ENCODE data around the gene NRXN3. TPM values are rescaled to one million over a fixed set of nuclear protein-coding genes. Genes with fewer than 3 reads are reported as not detected.

The NRXN3 gene
- total RNA-seq, 1 donor from 2014 or later = 11.4 TPM

DNA sequence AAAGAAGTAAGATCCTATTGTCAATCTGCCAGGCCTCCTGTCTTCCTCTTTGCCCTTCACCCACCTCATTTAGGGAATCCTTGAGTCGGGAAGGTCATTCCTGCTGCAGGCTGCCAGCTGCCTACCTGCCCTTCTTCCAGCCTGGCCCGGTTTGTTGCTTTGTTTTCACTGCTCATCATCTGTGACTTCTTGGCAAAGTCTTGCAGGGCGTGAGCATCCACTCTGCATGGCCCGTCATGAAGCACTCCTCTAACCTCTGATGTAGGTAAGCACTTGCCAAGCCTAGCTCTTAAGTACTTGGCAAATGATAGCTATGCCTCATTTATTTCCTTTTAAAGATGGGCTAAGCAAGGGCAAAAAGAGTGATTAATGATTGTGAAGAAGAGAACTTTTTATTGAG lies 192.8 kb downstream of the NRXN3 start:
- TF ChIP-seq, protein P1, sequence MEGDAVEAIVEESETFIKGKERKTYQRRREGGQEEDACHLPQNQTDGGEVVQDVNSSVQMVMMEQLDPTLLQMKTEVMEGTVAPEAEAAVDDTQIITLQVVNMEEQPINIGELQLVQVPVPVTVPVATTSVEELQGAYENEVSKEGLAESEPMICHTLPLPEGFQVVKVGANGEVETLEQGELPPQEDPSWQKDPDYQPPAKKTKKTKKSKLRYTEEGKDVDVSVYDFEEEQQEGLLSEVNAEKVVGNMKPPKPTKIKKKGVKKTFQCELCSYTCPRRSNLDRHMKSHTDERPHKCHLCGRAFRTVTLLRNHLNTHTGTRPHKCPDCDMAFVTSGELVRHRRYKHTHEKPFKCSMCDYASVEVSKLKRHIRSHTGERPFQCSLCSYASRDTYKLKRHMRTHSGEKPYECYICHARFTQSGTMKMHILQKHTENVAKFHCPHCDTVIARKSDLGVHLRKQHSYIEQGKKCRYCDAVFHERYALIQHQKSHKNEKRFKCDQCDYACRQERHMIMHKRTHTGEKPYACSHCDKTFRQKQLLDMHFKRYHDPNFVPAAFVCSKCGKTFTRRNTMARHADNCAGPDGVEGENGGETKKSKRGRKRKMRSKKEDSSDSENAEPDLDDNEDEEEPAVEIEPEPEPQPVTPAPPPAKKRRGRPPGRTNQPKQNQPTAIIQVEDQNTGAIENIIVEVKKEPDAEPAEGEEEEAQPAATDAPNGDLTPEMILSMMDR (IDR thresholded peaks at IDR 0.05; ENCODE audit: unreplicated experiment) = no peak
- Mint-ChIP-seq H3K4me1 (no peaks in the 10 kb centered on the region), H3K36me3 (no peaks in the 10 kb centered on the region), H3K27ac (no peak overlapping the region), H3K4me3 (no peak overlapping the region), H3K27me3 (ENCODE audit: low read depth) (peaks cover 2% of the 10 kb centered on the region), H3K9me3 (peaks cover 4% of the 10 kb centered on the region)
- DNase-seq (ENCODE audit: low spot score in 2 of 2, unreplicated experiment in 2 of 2) = no peak

DNA sequence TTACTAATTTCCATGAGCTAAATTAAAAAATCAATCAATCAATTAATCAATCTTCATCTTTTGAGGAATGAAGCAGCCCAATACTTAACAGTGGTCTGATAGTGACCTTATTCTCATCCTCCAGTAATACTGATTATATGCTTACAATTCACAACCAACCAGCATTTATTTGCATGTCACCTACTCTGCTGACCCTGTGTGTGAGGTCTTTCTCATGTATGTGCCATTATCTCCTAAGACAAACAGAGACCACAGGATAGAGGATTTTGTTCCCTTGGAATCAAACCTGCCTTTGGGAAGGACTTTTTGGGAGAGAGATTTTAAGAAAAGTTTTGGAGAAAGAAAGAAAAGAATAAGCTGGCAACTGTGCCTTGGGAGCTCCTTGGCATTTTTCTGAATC lies 197.2 kb downstream of the NRXN3 start:
- Mint-ChIP-seq H3K4me3 (no peak overlapping the region), H3K36me3 (no peaks in the 10 kb centered on the region)

GRCh38 chr14:78383060-78383459 lies 212.9 kb downstream of the NRXN3 start:
- H3K27ac Mint-ChIP-seq = no peak overlapping the region
- H3K9me3 Mint-ChIP-seq = no peaks in the 10 kb centered on the region
- no peaks in the 10 kb centered on the region for H3K36me3 Mint-ChIP-seq
- DNase-seq (ENCODE audit: low spot score in 2 of 2, unreplicated experiment in 2 of 2) = no peak
- H3K4me1 Mint-ChIP-seq = no peaks in the 10 kb centered on the region
- no peak overlapping the region for H3K4me3 Mint-ChIP-seq
- TF ChIP-seq, protein P1 (IDR thresholded peaks at IDR 0.05; ENCODE audit: unreplicated experiment) = no peak
- H3K27me3 Mint-ChIP-seq (ENCODE audit: low read depth) = peaks cover 6% of the 10 kb centered on the region

More for the DNA sequence above, 197.2 kb downstream of the NRXN3 start:
- TF ChIP-seq, protein P1 (IDR thresholded peaks at IDR 0.05; ENCODE audit: unreplicated experiment) = no peak
- DNase-seq (ENCODE audit: low spot score in 2 of 2, unreplicated experiment in 2 of 2) = no peak
- Mint-ChIP-seq H3K4me1 (no peaks in the 10 kb centered on the region), H3K27ac (no peak overlapping the region), H3K9me3 (peaks cover 4% of the 10 kb centered on the region), H3K27me3 (ENCODE audit: low read depth) (peaks cover 15% of the 10 kb centered on the region)

DNA sequence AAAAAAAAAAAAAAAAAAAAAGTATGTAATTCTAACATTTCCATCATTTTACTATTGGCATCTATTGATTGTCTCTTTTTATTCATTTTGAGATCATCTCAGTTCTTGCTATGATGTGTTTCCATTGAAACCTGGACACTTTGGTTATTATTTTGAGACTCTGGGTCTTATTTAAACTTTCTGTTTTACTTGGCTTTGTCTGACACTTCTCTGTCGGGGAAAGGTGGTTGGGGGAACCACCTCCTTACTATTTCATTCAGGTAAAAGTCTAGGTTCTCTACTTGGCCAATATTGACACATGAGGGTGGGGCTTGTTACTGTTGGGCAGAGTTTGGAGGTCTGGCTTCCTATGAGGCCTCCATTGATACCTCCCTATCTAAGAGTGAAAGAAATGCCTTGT lies 228.0 kb downstream of the NRXN3 start:
- Mint-ChIP-seq H3K27me3 (ENCODE audit: low read depth) (peaks cover 12% of the 10 kb centered on the region), H3K9me3 (no peaks in the 10 kb centered on the region), H3K27ac (no peak overlapping the region), H3K4me1 (no peaks in the 10 kb centered on the region), H3K4me3 (no peak overlapping the region), H3K36me3 (no peaks in the 10 kb centered on the region)
- TF ChIP-seq, protein P1 (IDR thresholded peaks at IDR 0.05; ENCODE audit: unreplicated experiment) = no peak
- no peak for DNase-seq (ENCODE audit: low spot score in 2 of 2, unreplicated experiment in 2 of 2)

DNA sequence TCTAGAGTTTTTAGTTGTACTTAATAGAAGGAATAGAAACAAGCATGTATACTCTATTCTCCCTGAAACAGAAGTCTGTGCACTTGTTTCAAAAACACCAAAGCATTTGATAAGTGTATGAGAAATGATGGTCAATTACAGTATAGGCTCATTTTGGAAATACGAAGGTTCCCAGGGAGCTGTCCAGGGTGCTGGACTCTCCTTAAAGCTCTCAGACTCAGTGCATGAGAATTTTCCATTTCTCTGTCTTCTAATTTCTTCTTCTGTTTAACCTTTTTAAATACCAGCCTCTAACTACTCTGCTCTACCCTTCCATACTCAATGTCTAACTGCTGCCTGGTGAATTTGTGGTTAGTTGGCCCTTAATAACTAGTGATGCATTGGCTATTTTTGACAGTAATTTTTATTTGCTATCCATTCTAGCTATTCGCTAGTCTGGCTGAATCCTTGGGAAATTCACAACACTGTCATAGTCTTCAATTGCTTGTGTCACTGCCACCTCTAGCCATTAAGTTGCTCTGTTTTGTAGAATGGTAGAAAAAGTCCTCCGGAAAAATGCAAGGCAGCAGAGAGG lies 229.2 kb downstream of the NRXN3 start:
- Mint-ChIP-seq H3K27ac (no peak overlapping the region), H3K4me3 (no peak overlapping the region), H3K36me3 (no peaks in the 10 kb centered on the region), H3K4me1 (no peaks in the 10 kb centered on the region), H3K27me3 (ENCODE audit: low read depth) (peaks cover 24% of the 10 kb centered on the region), H3K9me3 (no peaks in the 10 kb centered on the region)
- TF ChIP-seq, protein P1 (IDR thresholded peaks at IDR 0.05; ENCODE audit: unreplicated experiment) = no peak
- peak in 1 of 2 experiments; percentile 67 for DNase-seq (ENCODE audit: low spot score in 2 of 2, unreplicated experiment in 2 of 2)

DNA sequence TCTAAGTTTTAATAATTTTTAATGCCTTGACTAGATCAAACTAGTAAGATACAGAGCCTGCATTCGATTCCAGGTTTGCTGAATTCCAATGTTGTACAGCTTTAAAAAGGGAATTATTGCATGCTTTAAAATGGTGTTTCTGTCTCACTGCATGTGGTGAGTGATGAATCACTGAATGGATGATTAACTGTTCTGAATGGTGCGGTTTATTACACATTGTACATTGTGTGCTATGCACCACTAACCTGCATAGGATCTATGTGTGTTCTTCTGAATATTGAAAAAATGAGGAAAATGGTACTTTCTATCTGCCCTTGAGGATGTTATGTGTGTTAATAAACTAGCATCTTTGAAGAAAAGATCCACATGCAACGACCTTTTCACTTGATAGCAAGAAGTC lies 231.7 kb downstream of the NRXN3 start:
- H3K36me3 Mint-ChIP-seq = no peaks in the 10 kb centered on the region
- TF ChIP-seq, protein P1 (IDR thresholded peaks at IDR 0.05; ENCODE audit: unreplicated experiment) = no peak
- H3K4me3 Mint-ChIP-seq = no peak overlapping the region
- H3K27ac Mint-ChIP-seq = no peak overlapping the region
- no peak for DNase-seq (ENCODE audit: low spot score in 2 of 2, unreplicated experiment in 2 of 2)
- no peaks in the 10 kb centered on the region for H3K9me3 Mint-ChIP-seq
- H3K4me1 Mint-ChIP-seq = no peaks in the 10 kb centered on the region
- H3K27me3 Mint-ChIP-seq (ENCODE audit: low read depth) = peaks cover 30% of the 10 kb centered on the region

All from mesothelial cell of epicardium (in vitro differentiated cells).